NB4 (cell line): Measurements from ENCODE around the gene B3GAT1.

ENCODE experiments used
- POLR2A ChIP-seq: IDR thresholded peaks from 2 replicates; pipeline ENCODE4 v1.6.1; 2011; ENCODE audit warnings: mild to moderate bottlenecking; ENCODE audit not compliant: insufficient read length; ENCODE audit errors: extremely low read depth
- TF ChIP-seq, protein P1 (sequence below): IDR thresholded peaks from one replicate; pipeline ENCODE4 v1.5.1; 2012; ENCODE audit warnings: low read depth, low read length

DNA sequence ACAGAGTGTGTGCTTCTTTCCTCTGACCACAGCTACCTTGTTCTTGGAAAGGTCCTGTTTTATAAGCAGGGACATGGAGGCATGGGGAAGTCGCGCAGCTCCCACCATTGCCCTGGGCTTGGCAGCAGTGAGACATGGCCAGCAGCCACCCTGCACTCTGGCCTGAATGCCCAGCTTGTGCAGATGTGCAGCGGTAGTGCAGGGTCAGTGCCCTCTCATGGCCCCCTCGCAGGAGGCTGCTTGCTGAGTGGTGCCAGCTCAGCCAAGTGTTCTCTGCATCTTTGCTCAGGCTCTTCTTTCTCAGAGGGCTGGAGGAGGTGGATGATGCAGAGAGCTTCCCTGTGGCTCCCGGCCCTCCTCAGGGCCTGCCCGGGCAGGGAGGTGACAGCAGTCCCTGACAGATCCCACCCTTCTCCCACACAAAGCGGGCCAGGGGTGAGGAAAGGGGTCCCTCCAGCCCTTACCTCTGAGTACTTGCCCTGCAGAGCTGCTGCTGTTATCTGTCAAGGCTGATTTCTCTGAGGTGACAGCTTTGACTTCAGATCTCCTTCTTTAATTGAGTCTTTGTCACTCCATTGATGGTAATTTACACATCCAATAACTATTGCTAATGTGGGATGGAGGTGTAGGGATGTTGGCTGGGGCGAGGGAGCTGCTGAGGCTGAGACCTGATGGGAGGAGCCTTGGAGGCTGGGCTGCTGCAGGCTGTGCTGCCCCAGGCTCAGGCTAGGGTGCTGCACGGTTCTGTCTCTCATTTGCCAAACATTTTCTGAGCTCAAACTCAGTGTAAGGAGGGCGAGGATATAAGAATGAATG, 47.4 kb upstream of the B3GAT1 start:
- TF ChIP-seq, protein P1, sequence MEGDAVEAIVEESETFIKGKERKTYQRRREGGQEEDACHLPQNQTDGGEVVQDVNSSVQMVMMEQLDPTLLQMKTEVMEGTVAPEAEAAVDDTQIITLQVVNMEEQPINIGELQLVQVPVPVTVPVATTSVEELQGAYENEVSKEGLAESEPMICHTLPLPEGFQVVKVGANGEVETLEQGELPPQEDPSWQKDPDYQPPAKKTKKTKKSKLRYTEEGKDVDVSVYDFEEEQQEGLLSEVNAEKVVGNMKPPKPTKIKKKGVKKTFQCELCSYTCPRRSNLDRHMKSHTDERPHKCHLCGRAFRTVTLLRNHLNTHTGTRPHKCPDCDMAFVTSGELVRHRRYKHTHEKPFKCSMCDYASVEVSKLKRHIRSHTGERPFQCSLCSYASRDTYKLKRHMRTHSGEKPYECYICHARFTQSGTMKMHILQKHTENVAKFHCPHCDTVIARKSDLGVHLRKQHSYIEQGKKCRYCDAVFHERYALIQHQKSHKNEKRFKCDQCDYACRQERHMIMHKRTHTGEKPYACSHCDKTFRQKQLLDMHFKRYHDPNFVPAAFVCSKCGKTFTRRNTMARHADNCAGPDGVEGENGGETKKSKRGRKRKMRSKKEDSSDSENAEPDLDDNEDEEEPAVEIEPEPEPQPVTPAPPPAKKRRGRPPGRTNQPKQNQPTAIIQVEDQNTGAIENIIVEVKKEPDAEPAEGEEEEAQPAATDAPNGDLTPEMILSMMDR = no peak
- no peak for TF ChIP-seq POLR2A
